A549 (cell line): Measurements from ENCODE around the gene SND1. TPM values are rescaled to one million over a fixed set of nuclear protein-coding genes. Genes with fewer than 3 reads are reported as not detected.

Source experiments
- ATAC-seq, 2 experiments: fragments of 200-7000 bp in 1 of 2; fragments of >200 bp in 1 of 2; cut with Nextera tagmentation in 1 of 2; cut with Tn5 transposase in 1 of 2; 3 replicates each; pipeline versions ENCODE4 v1.8.0 to v1.9.1; 2018 to 2020; ENCODE audit warnings: mild to moderate bottlenecking in 1 of 2, moderate library complexity in 1 of 2
- CTCF ChIA-PET: fragments of 300-600 bp; sonication (Branson Sonifier 250); formaldehyde crosslinking; extraction: SDS; loops from one replicate; lab custom pipeline; 2021; ENCODE audit warnings: antibody characterized with exemption, inconsistent platforms; lab: Yijun Ruan, JAX
- POLR2A ChIA-PET: fragments of 350-600 bp; formaldehyde crosslinking; extraction: SDS; loops from one replicate; lab custom pipeline; 2021; ENCODE audit warnings: antibody characterized with exemption, inconsistent platforms; lab: Yijun Ruan, JAX
- DNase-seq, 2 experiments: peaks; one replicate each; pipeline versions ENCODE4 v3.0.0 to v3.0.0-alpha.2; 2011 to 2016; ENCODE audit warnings: low read depth in 1 of 2, low spot score in 1 of 2
- FAIRE-seq: peaks from 2 replicates; lab custom pipeline; 2011; peaks lifted over from hg19 to GRCh38; lab: Jason Lieb, UNC
- H3K27ac ChIP-seq, 2 experiments: fragments of >200 bp; sonication (Bioruptor Twin); formaldehyde crosslinking; 3 replicates each; pipeline ENCODE4 v1.5.1; 2016 to 2017
- H3K4me1 ChIP-seq: fragments of >200 bp; sonication (Bioruptor Twin); formaldehyde crosslinking; 3 replicates; pipeline ENCODE4 v1.6.1; 2016
- H3K4me2 ChIP-seq: fragments of >200 bp; sonication (Bioruptor Twin); formaldehyde crosslinking; 3 replicates; pipeline ENCODE4 v1.6.1; 2016
- H3K4me3 ChIP-seq: fragments of >200 bp; sonication (Bioruptor Twin); formaldehyde crosslinking; 3 replicates; pipeline ENCODE4 v1.5.1; 2016
- H3K9me3 ChIP-seq: fragments of >200 bp; sonication (Bioruptor Twin); formaldehyde crosslinking; 3 replicates; pipeline ENCODE4 v1.6.1; 2016
- CEBPB ChIP-seq, 2 experiments: fragments of >200 bp in 1 of 2; sonication (Bioruptor Twin) in 1 of 2; formaldehyde crosslinking in 1 of 2; IDR thresholded peaks; 2 replicates each; pipeline ENCODE4 v1.6.1; 2012 to 2016
- CHD2 ChIP-seq: fragments of 150-350 bp; IDR thresholded peaks from 2 replicates; pipeline ENCODE4 v1.6.1; 2014; ENCODE audit warnings: low read length; ENCODE audit not compliant: partially characterized antibody
- CTCF ChIP-seq: fragments of >200 bp; sonication (Bioruptor Twin); formaldehyde crosslinking; IDR thresholded peaks from 3 replicates; pipeline ENCODE4 v1.5.1; 2016
- EHF ChIP-seq: fragments of 250-450 bp; sonication (Bioruptor Pico); IDR thresholded peaks from 2 replicates; pipeline ENCODE4 v1.5.0; 2020; ENCODE audit warnings: mild to moderate bottlenecking
- EP300 ChIP-seq, 2 experiments: fragments of >200 bp; sonication (Bioruptor Twin); formaldehyde crosslinking; IDR thresholded peaks; 2 replicates in 1 of 2; 3 replicates in 1 of 2; pipeline ENCODE4 v1.6.1; 2016 to 2017
- FOSB ChIP-seq: fragments of 250-450 bp; sonication (Bioruptor Pico); IDR thresholded peaks from 2 replicates; pipeline ENCODE4 v1.5.0; 2020; ENCODE audit warnings: mild to moderate bottlenecking, moderate library complexity
- FOSL2 ChIP-seq, 2 experiments: fragments of 450-650 bp in 1 of 2; fragments of >200 bp in 1 of 2; sonication (Bioruptor Twin) in 1 of 2; formaldehyde crosslinking; IDR thresholded peaks; 2 replicates each; pipeline versions ENCODE4 v1.5.0 to v1.6.1; 2016 to 2020; ENCODE audit warnings: mild to moderate bottlenecking in 1 of 2, moderate library complexity in 1 of 2
- GATA3 ChIP-seq: IDR thresholded peaks from 2 replicates; pipeline ENCODE4 v1.6.1; 2012; ENCODE audit warnings: borderline replicate concordance
- HES2 ChIP-seq: fragments of >200 bp; sonication (Bioruptor Twin); formaldehyde crosslinking; IDR thresholded peaks from 2 replicates; pipeline ENCODE4 v1.6.1; 2016
- HOXB13 ChIP-seq: fragments of 250-450 bp; sonication (Bioruptor Pico); IDR thresholded peaks from 2 replicates; pipeline ENCODE4 v1.5.0; 2020; ENCODE audit warnings: low read depth, mild to moderate bottlenecking, moderate library complexity
- JUN ChIP-seq, 2 experiments: fragments of >200 bp; sonication (Bioruptor Twin); formaldehyde crosslinking; IDR thresholded peaks; 2 replicates in 1 of 2; 3 replicates in 1 of 2; pipeline ENCODE4 v1.6.1; 2016 to 2017
- JUNB ChIP-seq: fragments of >200 bp; sonication (Bioruptor Twin); formaldehyde crosslinking; IDR thresholded peaks from 2 replicates; pipeline ENCODE4 v1.6.1; 2016
- KDM5A ChIP-seq: fragments of 200-600 bp; sonication (generic); IDR thresholded peaks from 2 replicates; pipeline ENCODE4 v1.6.1; 2016; ENCODE audit warnings: antibody characterized with exemption, mild to moderate bottlenecking
- MAFK ChIP-seq: fragments of 450-650 bp; IDR thresholded peaks from 2 replicates; pipeline ENCODE4 v1.6.1; 2014; ENCODE audit not compliant: partially characterized antibody
- MAZ ChIP-seq: fragments of 150-350 bp; IDR thresholded peaks from 2 replicates; pipeline ENCODE4 v1.6.1; 2014; ENCODE audit warnings: antibody characterized with exemption, low read depth, low read length, borderline replicate concordance
- MYC ChIP-seq: IDR thresholded peaks from 2 replicates; pipeline ENCODE4 v1.6.1; 2012; ENCODE audit warnings: mild to moderate bottlenecking, inconsistent platforms, low read length, improper control_type of control experiment, borderline replicate concordance
- PBX3 ChIP-seq: IDR thresholded peaks from 2 replicates; pipeline ENCODE4 v1.6.1; 2012
- POLR2A ChIP-seq: IDR thresholded peaks from 2 replicates; pipeline ENCODE4 v1.6.1; 2012; ENCODE audit warnings: mild to moderate bottlenecking, low read length
- RAD21 ChIP-seq, 2 experiments: fragments of >200 bp in 1 of 2; sonication (Bioruptor Twin) in 1 of 2; formaldehyde crosslinking in 1 of 2; IDR thresholded peaks in 1 of 2; conservative IDR thresholded peaks in 1 of 2; 2 replicates in 1 of 2; 3 replicates in 1 of 2; pipeline ENCODE4 v1.6.1; 2012 to 2018; ENCODE audit warnings: inconsistent platforms in 1 of 2
- RFX5 ChIP-seq: fragments of 450-650 bp; IDR thresholded peaks from 2 replicates; pipeline ENCODE4 v1.7.1; 2014; ENCODE audit warnings: antibody characterized with exemption, mild to moderate bottlenecking, moderate library complexity
- SREBF2 ChIP-seq: fragments of 450-650 bp; IDR thresholded peaks from 2 replicates; pipeline ENCODE4 v1.6.1; 2014; ENCODE audit warnings: mild to moderate bottlenecking, moderate library complexity
- TFCP2L1 ChIP-seq: fragments of 250-450 bp; sonication (Bioruptor Pico); IDR thresholded peaks from 2 replicates; pipeline ENCODE4 v1.5.0; 2021; ENCODE audit warnings: mild to moderate bottlenecking
- ZC3H11A ChIP-seq: fragments of 450-650 bp; IDR thresholded peaks from 2 replicates; pipeline ENCODE4 v1.6.1; 2014; ENCODE audit warnings: antibody characterized with exemption, mild to moderate bottlenecking
- ZFP36 ChIP-seq: fragments of 450-650 bp; IDR thresholded peaks from 2 replicates; pipeline ENCODE4 v1.6.1; 2014; ENCODE audit warnings: borderline replicate concordance; ENCODE audit not compliant: partially characterized antibody
- ZSCAN20 ChIP-seq: fragments of 250-450 bp; sonication (Bioruptor Pico); IDR thresholded peaks from 2 replicates; pipeline ENCODE4 v1.8.0; 2022; ENCODE audit warnings: mild to moderate bottlenecking, moderate library complexity
- WGBS: methylation state at CpG from one replicate; pipeline ENCODE4 v1.1.6; 2017; ENCODE audit errors: missing lambda C conversion rate; 5-methylcytosine and 5-hydroxymethylcytosine counted together
- polyA plus RNA-seq, 4 experiments: library from polyadenylated mRNA; depleted of rRNA in 3 of 4; stranded (reverse); fragments of >200 nt; fragmentation: RNase III in 1 of 4; extraction: RNeasy Plus Mini Kit Qiagen cat#74134 plus additional on column Dnase treatment in 1 of 4; gene quantifications; 2 replicates in 3 of 4; 3 replicates in 1 of 4; pipeline ENCODE4 v1.2.3, GENCODE V29; 2011 to 2017

Gene SND1
- polyA plus RNA-seq, 2 of the 4 experiments (the other 2 are of a cell fraction) = 102 to 138 TPM

- Histone ChIP-seq H3K9me3 (no peaks in the 10 kb centered on the region), H3K4me2 (no peak overlapping the region), H3K27ac (no peak overlapping the region), H3K4me3 (no peak overlapping the region), H3K4me1 (no peaks in the 10 kb centered on the region)
- FAIRE-seq = no peak
- no peak for DNase-seq
- no peak for ATAC-seq
- CTCF ChIA-PET = interaction anchor here (0.8 kb wide), 1 partner anchor 12 kb away, joined by 3 read pairs; no protein-coding TSS in a partner anchor
- no peak for TF ChIP-seq FOSL2 (IDR thresholded peaks at IDR 0.05)
- no peak for TF ChIP-seq FOSL2 (CRISPR knock-in tag; IDR thresholded peaks at IDR 0.05)
- TF ChIP-seq MAFK = peak; percentile 74
- POLR2A ChIA-PET = no interaction called here
- 93% methylated on average over 6 of the region's 6 CpGs for WGBS
Measured at GRCh38 chr7:127807340-127807739, 155.3 kb downstream of the SND1 start.

- no peak for ATAC-seq
- no peak for DNase-seq
- CTCF ChIA-PET = interaction anchor here (0.8 kb wide), 1 partner anchor 12 kb away, joined by 3 read pairs; no protein-coding TSS in a partner anchor
- Histone ChIP-seq H3K4me3 (no peak overlapping the region), H3K4me2 (no peak overlapping the region), H3K27ac (no peak overlapping the region), H3K4me1 (no peaks in the 10 kb centered on the region), H3K9me3 (no peaks in the 10 kb centered on the region)
- WGBS = 96% methylated on average over 2 of the region's 2 CpGs
- POLR2A ChIA-PET = interaction anchor here (0.7 kb wide), 1 partner anchor 49 kb away, joined by 4 read pairs; no protein-coding TSS in a partner anchor
- TF ChIP-seq CEBPB (IDR thresholded peaks at IDR 0.05) = no peak
- TF ChIP-seq ZFP36 = no peak
- no peak for TF ChIP-seq GATA3
- TF ChIP-seq MYC = no peak
- TF ChIP-seq ZSCAN20 (CRISPR knock-in tag) = no peak
- TF ChIP-seq CHD2 = no peak
- no peak for TF ChIP-seq RAD21 (conservative IDR thresholded peaks at IDR 0.05 in 1 of 2, IDR thresholded peaks at IDR 0.05 in 1 of 2)
- TF ChIP-seq POLR2A = no peak
- TF ChIP-seq JUNB = no peak
- TF ChIP-seq MAZ = no peak
- TF ChIP-seq EHF = no peak
- TF ChIP-seq ZC3H11A = no peak
- no peak for FAIRE-seq
Measured at GRCh38 chr7:127807829-127808228, 155.8 kb downstream of the SND1 start.

GRCh38 chr7:127809261-127809702 lies 157.3 kb downstream of the SND1 start:
- Histone ChIP-seq H3K4me1 (no peaks in the 10 kb centered on the region), H3K9me3 (no peaks in the 10 kb centered on the region), H3K4me2 (no peak overlapping the region), H3K27ac (no peak overlapping the region), H3K4me3 (no peak overlapping the region)
- TF ChIP-seq EP300 (IDR thresholded peaks at IDR 0.05) = no peak
- no peak for TF ChIP-seq RFX5
- no peak for TF ChIP-seq PBX3
- TF ChIP-seq HES2 = no peak
- TF ChIP-seq JUNB = no peak
- no peak for TF ChIP-seq MAZ
- TF ChIP-seq FOSB (CRISPR knock-in tag) = no peak
- no peak for TF ChIP-seq CTCF
- TF ChIP-seq HOXB13 = no peak
- no peak for TF ChIP-seq JUN (IDR thresholded peaks at IDR 0.05)
- TF ChIP-seq ZSCAN20 (CRISPR knock-in tag) = no peak
- no peak for TF ChIP-seq TFCP2L1 (CRISPR knock-in tag)
- TF ChIP-seq GATA3 = no peak
- no peak for TF ChIP-seq KDM5A
- TF ChIP-seq SREBF2 = no peak
- CTCF ChIA-PET = no interaction called here
- 74% methylated on average over 3 of the region's 3 CpGs for WGBS
- POLR2A ChIA-PET = no interaction called here
- DNase-seq (no peak), FAIRE-seq (no peak), ATAC-seq (peak in 1 of 2 experiments; percentile 43; a peak in 2 of 6 replicates)
